ENCODE results near the gene TGFB1.

DNA sequence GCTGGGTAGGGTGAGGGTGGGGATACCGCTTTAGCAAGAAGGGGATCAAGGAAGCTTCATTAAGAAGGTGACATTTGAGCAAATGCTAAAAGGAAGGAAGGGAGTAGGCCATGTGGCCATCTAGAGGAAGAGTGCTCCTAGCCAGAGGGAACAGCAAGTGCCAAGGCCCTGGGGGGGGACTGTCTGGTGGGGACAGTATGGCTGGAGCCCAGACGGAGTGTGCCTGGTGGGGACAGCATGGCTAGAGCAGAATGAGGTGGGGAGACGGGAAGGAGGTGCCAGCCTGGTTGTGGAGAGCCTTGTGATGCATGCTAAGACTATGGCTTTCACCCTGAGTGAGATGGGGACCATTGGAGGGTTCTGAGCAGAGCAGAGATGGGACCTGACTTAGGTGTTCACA lies 2.1 kb upstream of the TGFB1 start:
- TF ChIP-seq, protein P1, sequence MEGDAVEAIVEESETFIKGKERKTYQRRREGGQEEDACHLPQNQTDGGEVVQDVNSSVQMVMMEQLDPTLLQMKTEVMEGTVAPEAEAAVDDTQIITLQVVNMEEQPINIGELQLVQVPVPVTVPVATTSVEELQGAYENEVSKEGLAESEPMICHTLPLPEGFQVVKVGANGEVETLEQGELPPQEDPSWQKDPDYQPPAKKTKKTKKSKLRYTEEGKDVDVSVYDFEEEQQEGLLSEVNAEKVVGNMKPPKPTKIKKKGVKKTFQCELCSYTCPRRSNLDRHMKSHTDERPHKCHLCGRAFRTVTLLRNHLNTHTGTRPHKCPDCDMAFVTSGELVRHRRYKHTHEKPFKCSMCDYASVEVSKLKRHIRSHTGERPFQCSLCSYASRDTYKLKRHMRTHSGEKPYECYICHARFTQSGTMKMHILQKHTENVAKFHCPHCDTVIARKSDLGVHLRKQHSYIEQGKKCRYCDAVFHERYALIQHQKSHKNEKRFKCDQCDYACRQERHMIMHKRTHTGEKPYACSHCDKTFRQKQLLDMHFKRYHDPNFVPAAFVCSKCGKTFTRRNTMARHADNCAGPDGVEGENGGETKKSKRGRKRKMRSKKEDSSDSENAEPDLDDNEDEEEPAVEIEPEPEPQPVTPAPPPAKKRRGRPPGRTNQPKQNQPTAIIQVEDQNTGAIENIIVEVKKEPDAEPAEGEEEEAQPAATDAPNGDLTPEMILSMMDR (IDR thresholded peaks at IDR 0.05): no peak
- no peak for TF ChIP-seq POLR2A (IDR thresholded peaks at IDR 0.05)
